ENCODE results near the gene INO80E. TPM values are rescaled to one million over a fixed set of nuclear protein-coding genes. Genes with fewer than 3 reads are reported as not detected.

Gene INO80E
- total RNA-seq, 1 experiment from 2014 or later = 89.8 TPM

DNA sequence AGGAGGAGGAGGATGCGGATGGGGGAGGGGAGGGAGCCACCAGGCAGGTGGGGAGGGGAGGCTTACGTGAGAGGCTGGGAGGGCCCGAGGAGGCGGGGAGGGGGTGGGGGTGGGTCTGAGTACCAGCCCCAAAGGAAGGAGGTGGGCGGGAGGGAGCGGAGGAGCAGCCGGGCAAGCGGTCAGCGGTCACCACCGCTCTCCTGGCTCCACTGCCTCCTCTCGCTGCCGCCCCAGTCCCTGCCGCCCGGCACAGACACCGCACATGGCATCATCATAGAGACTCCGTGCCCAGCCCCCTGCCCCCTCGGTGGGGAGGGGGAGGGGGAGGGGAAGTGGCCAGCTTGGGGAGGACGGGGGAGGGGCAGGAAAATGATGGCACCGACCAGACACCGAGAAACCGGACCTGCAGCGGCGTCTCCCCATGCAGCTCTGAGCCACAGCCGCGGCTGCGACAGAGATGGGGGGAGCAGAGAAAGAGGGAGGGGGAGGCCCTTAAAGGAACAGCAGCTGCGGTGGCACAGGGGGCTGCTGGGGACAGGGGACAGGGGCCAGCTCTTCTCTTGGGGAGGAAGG, 34.9 kb downstream of the INO80E start, which contains the start of gene TLCD3B:
Gene TLCD3B, minus strand, starts transcription at position 431 of the 573 bp plus-strand sequence. CDS start 744 bp downstream, outside the sequence.
- Histone ChIP-seq H3K4me3 (replicated peaks in 1 of 2; ENCODE audit: low read depth in 1 of 2, low read length in 2 of 2) (no peak within 1 kb of the TSS), H3K9me3 (ENCODE audit: control insufficient read depth in 1 of 2, insufficient read depth in 1 of 2, low read depth in 1 of 2, low read length in 2 of 2) (no peaks in the 10 kb centered on the region), H4K20me1 (ENCODE audit: insufficient read depth) (no peaks in the 10 kb centered on the region), H3K9me2 (ENCODE audit: insufficient read depth) (no peaks in the 10 kb centered on the region), H3K4me2 (ENCODE audit: low read length) (no peak within 1 kb of the TSS), H3K27me3 (ENCODE audit: insufficient read depth, low read length) (no peaks in the 10 kb centered on the region), H2AFZ (ENCODE audit: low read depth, low read length, poor library complexity, severe bottlenecking) (no peak within 1 kb of the TSS), H3K36me3 (ENCODE audit: control insufficient read depth in 1 of 2, insufficient read depth in 2 of 2, low read length in 2 of 2) (no peaks in the 10 kb centered on the region), H3K9ac (ENCODE audit: low read length) (no peak within 1 kb of the TSS), H3K27ac (ENCODE audit: low read depth, low read length) (no peak within 1 kb of the TSS), H3K4me1 (ENCODE audit: control insufficient read depth in 1 of 2, insufficient read depth in 2 of 2, low read length in 2 of 2) (peaks cover 0 to 5% of the 10 kb centered on the region in 2 experiments; a peak in 2 of 4 replicates), H3K79me2 (ENCODE audit: insufficient read depth, low read length) (no peaks in the 10 kb centered on the region)
- ATAC-seq (no peak), DNase-seq (ENCODE audit: low read depth, low spot score) (no peak)
- RAD21 ChIA-PET (ENCODE audit: low non-redundant PET in 1 of 2, low total read pairs in 2 of 2, uncharacterized antibody in 2 of 2, unreplicated experiment in 2 of 2) = interaction anchor here in 1 of 2 experiments (0.7 to 2.5 kb wide), 2 partner anchors 147 to 331 kb away, joined by 3 to 8 read pairs; no protein-coding TSS in a partner anchor
- intact Hi-C loops (cut with micrococcal nuclease) = no loop called here
- CTCF ChIA-PET = interaction anchor here (1.0 to 2.6 kb wide), 4 partner anchors 13 to 331 kb away, joined by 3 to 34 read pairs (median 8); partner anchors contain the start of gene PAGR1
- POLR2A ChIA-PET = interaction anchor here (0.6 kb wide), 1 partner anchor 204 kb away, joined by 3 read pairs; no protein-coding TSS in a partner anchor
- TF ChIP-seq EGR1 (IDR thresholded peaks at IDR 0.05; ENCODE audit: low read depth) = no peak
- TF ChIP-seq POLR2A (IDR thresholded peaks at IDR 0.05; ENCODE audit: borderline replicate concordance, extremely low read depth, insufficient read depth, insufficient read length) = no peak
- TF ChIP-seq ZFX (IDR thresholded peaks at IDR 0.05) = no peak
- no peak for TF ChIP-seq RAD21 (IDR thresholded peaks at IDR 0.05; ENCODE audit: low read depth)
- no peak for TF ChIP-seq ZNF274 (IDR thresholded peaks at IDR 0.05; ENCODE audit: low read depth, low read length)
- no peak for TF ChIP-seq JUND (IDR thresholded peaks at IDR 0.05)
- TF ChIP-seq EZH2 (IDR thresholded peaks at IDR 0.05) = no peak
- no peak for TF ChIP-seq SP1 (IDR thresholded peaks at IDR 0.05; ENCODE audit: low read depth)
- TF ChIP-seq YY1 (IDR thresholded peaks at IDR 0.05; ENCODE audit: extremely low read depth, insufficient replicate concordance, low read depth, low read length) = no peak
- TF ChIP-seq ELF1 (IDR thresholded peaks at IDR 0.05; ENCODE audit: borderline replicate concordance, low read depth) = no peak
- no peak for TF ChIP-seq CEBPB (IDR thresholded peaks at IDR 0.05; ENCODE audit: low read depth)
- no TSS peak for BruUV-seq (replicated peaks)

DNA sequence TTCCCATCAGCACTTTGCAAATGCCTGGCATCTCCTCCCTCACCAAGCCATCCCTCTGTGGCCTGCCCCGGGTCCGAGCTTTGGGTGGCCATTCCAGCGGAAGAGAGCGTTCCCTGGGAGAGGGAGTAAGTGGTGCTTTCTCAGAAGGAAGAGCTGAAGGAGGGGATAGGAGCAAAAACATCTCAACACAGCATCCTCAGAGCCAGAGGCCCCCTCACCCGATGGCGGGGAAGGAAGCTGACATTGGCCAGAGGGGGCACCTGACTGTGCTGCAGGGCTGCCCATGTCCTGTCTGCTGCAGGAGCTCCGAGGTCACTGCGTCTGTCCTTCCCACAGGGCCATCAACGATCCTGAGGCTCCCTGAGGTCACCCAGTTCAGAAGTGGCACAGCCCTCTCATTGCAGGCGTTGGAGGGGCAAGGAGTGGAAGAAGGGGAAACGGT, 35.5 kb downstream of the INO80E start:
- ChIA-PET CTCF (interaction anchor here (0.7 to 2.6 kb wide), 10 partner anchors 10 to 340 kb away, joined by 3 to 34 read pairs (median 6); partner anchors contain the start of genes PAGR1 and TAOK2), RAD21 (ENCODE audit: low non-redundant PET in 1 of 2, low total read pairs in 2 of 2, uncharacterized antibody in 2 of 2, unreplicated experiment in 2 of 2) (interaction anchor here (1.4 to 2.5 kb wide), 3 partner anchors 183 to 331 kb away, joined by 3 to 11 read pairs (median 8); no protein-coding TSS in a partner anchor), POLR2A (no interaction called here)
- Histone ChIP-seq H3K4me3 (replicated peaks in 1 of 2; ENCODE audit: low read depth in 1 of 2, low read length in 2 of 2) (no peak overlapping the region), H3K27ac (ENCODE audit: low read depth, low read length) (no peak overlapping the region), H3K27me3 (ENCODE audit: insufficient read depth, low read length) (no peaks in the 10 kb centered on the region), H3K9ac (ENCODE audit: low read length) (no peak overlapping the region), H2AFZ (ENCODE audit: low read depth, low read length, poor library complexity, severe bottlenecking) (no peak overlapping the region), H3K4me2 (ENCODE audit: low read length) (no peak overlapping the region), H3K9me3 (ENCODE audit: control insufficient read depth in 1 of 2, insufficient read depth in 1 of 2, low read depth in 1 of 2, low read length in 2 of 2) (no peaks in the 10 kb centered on the region), H3K4me1 (ENCODE audit: control insufficient read depth in 1 of 2, insufficient read depth in 2 of 2, low read length in 2 of 2) (peaks cover 0 to 5% of the 10 kb centered on the region in 2 experiments; a peak in 2 of 4 replicates), H4K20me1 (ENCODE audit: insufficient read depth) (no peaks in the 10 kb centered on the region), H3K9me2 (ENCODE audit: insufficient read depth) (no peaks in the 10 kb centered on the region), H3K79me2 (ENCODE audit: insufficient read depth, low read length) (no peaks in the 10 kb centered on the region), H3K36me3 (ENCODE audit: control insufficient read depth in 1 of 2, insufficient read depth in 2 of 2, low read length in 2 of 2) (no peaks in the 10 kb centered on the region)
- intact Hi-C loops (cut with micrococcal nuclease) = no loop called here
- no TSS peak for BruUV-seq (replicated peaks)
- no peak for ATAC-seq
- DNase-seq (ENCODE audit: low read depth, low spot score) = no peak
- TF ChIP-seq TCF7L2 (IDR thresholded peaks at IDR 0.05; ENCODE audit: borderline replicate concordance, extremely low read depth, insufficient read depth, insufficient read length) (no peak), JUND (IDR thresholded peaks at IDR 0.05) (no peak)
- TF ChIP-seq, protein P1, sequence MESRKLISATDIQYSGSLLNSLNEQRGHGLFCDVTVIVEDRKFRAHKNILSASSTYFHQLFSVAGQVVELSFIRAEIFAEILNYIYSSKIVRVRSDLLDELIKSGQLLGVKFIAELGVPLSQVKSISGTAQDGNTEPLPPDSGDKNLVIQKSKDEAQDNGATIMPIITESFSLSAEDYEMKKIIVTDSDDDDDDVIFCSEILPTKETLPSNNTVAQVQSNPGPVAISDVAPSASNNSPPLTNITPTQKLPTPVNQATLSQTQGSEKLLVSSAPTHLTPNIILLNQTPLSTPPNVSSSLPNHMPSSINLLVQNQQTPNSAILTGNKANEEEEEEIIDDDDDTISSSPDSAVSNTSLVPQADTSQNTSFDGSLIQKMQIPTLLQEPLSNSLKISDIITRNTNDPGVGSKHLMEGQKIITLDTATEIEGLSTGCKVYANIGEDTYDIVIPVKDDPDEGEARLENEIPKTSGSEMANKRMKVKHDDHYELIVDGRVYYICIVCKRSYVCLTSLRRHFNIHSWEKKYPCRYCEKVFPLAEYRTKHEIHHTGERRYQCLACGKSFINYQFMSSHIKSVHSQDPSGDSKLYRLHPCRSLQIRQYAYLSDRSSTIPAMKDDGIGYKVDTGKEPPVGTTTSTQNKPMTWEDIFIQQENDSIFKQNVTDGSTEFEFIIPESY (IDR thresholded peaks at IDR 0.05; ENCODE audit: extremely low read depth, insufficient replicate concordance, low read length) = no peak
- TF ChIP-seq, protein P2, sequence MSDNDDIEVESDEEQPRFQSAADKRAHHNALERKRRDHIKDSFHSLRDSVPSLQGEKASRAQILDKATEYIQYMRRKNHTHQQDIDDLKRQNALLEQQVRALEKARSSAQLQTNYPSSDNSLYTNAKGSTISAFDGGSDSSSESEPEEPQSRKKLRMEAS (IDR thresholded peaks at IDR 0.05) = no peak

All from HCT116 (cell line).